ENCODE measurements around the gene MICALL1.

DNA sequence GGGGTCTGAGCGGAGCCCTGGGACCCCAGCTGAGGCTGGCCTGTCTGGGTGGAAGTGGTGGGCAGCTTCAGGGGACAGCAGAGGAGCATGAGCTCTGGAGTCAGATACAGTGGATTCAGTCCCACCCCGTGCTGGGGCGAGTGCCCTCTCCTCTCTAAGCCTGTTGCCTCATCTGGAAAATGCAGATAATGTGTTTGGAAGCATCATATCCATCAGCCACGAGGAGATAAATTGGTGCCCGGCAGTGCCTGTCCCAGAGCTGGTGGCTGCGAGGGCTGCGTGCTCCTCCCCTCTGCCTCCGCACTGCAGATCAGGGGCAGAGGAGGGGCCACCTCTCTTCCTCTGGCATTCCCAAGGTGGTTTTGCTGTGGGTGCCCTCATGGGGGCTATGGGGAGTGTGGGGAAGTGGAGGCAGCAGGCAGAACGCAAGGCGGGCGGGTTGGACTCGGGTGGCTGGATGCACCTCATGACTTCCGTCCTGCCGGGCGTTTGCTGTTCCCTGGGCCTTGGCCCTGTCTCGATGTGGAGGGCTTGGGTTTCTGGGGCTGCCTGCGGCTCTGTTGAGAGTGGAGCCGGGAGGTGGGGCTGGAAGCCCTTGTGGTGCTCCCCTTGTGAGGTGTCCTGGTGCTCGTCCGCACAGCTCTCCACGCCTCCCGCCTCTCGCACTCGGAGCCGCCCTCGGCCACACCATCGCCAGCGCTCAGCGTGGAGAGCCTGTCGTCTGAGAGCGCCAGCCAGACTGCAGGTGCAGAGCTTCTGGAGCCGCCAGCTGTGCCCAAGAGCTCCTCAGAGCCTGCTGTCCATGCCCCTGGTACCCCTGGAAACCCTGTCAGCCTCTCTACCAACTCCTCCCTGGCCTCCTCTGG is 20.9 kb downstream of the MICALL1 start:
- TF ChIP-seq, protein P1, sequence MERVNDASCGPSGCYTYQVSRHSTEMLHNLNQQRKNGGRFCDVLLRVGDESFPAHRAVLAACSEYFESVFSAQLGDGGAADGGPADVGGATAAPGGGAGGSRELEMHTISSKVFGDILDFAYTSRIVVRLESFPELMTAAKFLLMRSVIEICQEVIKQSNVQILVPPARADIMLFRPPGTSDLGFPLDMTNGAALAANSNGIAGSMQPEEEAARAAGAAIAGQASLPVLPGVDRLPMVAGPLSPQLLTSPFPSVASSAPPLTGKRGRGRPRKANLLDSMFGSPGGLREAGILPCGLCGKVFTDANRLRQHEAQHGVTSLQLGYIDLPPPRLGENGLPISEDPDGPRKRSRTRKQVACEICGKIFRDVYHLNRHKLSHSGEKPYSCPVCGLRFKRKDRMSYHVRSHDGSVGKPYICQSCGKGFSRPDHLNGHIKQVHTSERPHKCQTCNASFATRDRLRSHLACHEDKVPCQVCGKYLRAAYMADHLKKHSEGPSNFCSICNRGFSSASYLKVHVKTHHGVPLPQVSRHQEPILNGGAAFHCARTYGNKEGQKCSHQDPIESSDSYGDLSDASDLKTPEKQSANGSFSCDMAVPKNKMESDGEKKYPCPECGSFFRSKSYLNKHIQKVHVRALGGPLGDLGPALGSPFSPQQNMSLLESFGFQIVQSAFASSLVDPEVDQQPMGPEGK (CRISPR knock-in tag; IDR thresholded peaks at IDR 0.05; ENCODE audit: borderline replicate concordance), result no peak
- TF ChIP-seq RARB (CRISPR knock-in tag; IDR thresholded peaks at IDR 0.05) (no peak), SNAI2 (CRISPR knock-in tag; IDR thresholded peaks at IDR 0.05) (no peak), GLIS3 (CRISPR knock-in tag; IDR thresholded peaks at IDR 0.05) (no peak)

Data from SK-N-SH treated with all-trans-retinoic acid at 6 μM for 48 hours (cell line).